Measurements from ENCODE around the gene TPCN1. TPM values are rescaled to one million over a fixed set of nuclear protein-coding genes. Genes with fewer than 3 reads are reported as not detected.

Gene TPCN1
- total RNA-seq, 2 donors from 2014 or later: 84.1 to 93.5 TPM

DNA sequence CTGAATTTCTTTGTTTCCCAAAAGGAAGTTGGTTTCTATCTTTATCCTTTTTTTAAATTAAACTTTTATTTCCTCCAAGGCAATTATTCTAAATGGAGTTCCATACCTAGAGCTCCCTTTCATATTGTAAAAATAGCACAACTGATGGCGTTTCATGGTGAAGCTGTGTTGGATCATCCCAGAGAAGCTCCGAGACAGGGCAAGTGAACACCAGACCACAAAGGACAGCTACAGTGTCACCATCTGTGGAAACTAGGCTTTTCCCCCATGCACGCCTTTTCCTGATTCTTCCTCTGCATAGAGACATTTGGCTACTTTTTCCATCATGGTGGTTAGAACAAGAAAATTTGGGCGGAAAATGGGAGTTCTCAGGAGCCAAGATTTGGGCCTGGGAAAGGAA is 12.7 kb downstream of the TPCN1 start:
- TF ChIP-seq, protein P1, sequence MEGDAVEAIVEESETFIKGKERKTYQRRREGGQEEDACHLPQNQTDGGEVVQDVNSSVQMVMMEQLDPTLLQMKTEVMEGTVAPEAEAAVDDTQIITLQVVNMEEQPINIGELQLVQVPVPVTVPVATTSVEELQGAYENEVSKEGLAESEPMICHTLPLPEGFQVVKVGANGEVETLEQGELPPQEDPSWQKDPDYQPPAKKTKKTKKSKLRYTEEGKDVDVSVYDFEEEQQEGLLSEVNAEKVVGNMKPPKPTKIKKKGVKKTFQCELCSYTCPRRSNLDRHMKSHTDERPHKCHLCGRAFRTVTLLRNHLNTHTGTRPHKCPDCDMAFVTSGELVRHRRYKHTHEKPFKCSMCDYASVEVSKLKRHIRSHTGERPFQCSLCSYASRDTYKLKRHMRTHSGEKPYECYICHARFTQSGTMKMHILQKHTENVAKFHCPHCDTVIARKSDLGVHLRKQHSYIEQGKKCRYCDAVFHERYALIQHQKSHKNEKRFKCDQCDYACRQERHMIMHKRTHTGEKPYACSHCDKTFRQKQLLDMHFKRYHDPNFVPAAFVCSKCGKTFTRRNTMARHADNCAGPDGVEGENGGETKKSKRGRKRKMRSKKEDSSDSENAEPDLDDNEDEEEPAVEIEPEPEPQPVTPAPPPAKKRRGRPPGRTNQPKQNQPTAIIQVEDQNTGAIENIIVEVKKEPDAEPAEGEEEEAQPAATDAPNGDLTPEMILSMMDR (IDR thresholded peaks at IDR 0.05): no peak
- DNase-seq (ENCODE audit: low spot score): no peak

DNA sequence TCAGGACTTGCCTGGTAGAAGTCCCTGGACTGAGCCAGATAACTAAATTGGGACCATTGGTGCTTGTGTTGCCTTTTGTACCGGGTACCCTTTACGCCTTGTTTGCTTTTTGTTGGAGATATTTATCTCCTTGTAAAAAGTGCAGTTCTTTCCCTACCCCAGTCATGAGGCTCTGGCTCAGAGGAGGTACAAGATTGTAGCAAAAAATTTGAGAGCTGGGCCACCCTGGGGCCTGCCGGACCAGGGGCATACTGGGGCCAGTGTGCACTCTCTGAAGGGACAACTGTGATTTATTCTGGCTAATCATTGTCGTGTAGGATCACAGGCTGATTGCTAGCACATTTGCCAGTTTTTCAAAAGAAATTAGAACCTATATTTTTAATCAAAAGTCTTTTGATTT is 13.2 kb downstream of the TPCN1 start:
- Histone ChIP-seq H3K9me3 (no peaks in the 10 kb centered on the region), H3K4me3 (no peak overlapping the region), H3K27me3 (replicated peaks; ENCODE audit: insufficient read depth) (no peaks in the 10 kb centered on the region), H3K36me3 (peaks cover 17% of the 10 kb centered on the region), H3K4me1 (ENCODE audit: control insufficient read depth in 1 of 2, low read depth in 2 of 2) (peaks cover 69 to 90% of the 10 kb centered on the region in 2 donors), H3K27ac (peak overlapping the region; percentile 83 to 85)
- DNase-seq (ENCODE audit: low spot score): no peak
- ATAC-seq (ENCODE audit: insufficient number of reproducible peaks, low FRiP score, low read depth): no peak
- TF ChIP-seq, protein P1 (IDR thresholded peaks at IDR 0.05): no peak

More for the DNA sequence above, 12.7 kb downstream of the TPCN1 start:
- H3K27me3 ChIP-seq (replicated peaks; ENCODE audit: insufficient read depth): no peaks in the 10 kb centered on the region
- peaks cover 68 to 90% of the 10 kb centered on the region in 2 donors for H3K4me1 ChIP-seq (ENCODE audit: control insufficient read depth in 1 of 2, low read depth in 2 of 2)
- ATAC-seq (ENCODE audit: insufficient number of reproducible peaks, low FRiP score, low read depth): no peak
- no peak overlapping the region for H3K4me3 ChIP-seq
- H3K9me3 ChIP-seq: no peaks in the 10 kb centered on the region
- H3K36me3 ChIP-seq: peaks cover 17% of the 10 kb centered on the region
- H3K27ac ChIP-seq: peak overlapping the region; percentile 85 to 89

DNA sequence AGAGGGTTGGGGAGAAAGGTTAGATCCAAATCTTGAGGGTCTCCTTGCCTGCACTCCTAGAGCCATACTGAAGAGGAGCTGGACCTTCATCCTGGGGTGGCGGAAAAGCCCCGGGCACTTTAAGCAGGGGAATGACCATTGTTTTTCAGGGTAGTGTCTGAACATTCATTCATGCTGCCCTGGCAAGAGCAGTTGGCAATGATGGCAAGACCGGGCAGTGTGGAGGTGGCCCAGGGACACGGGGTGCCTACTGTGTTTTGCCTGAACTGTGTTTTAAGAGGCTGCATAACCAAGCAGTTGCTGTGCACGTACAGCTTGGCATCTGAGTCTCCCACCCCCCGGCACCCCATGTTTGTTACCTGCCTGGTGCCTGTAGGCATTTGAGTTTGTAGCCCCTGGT is 14.7 kb downstream of the TPCN1 start:
- ATAC-seq (ENCODE audit: insufficient number of reproducible peaks, low FRiP score, low read depth) (no peak), DNase-seq (ENCODE audit: low spot score) (no peak)
- peak overlapping the region; percentile 83 to 85 for H3K27ac ChIP-seq
- TF ChIP-seq, protein P1 (IDR thresholded peaks at IDR 0.05): no peak
- H3K4me3 ChIP-seq: no peak overlapping the region
- peaks cover 5% of the 10 kb centered on the region for H3K36me3 ChIP-seq
- H3K27me3 ChIP-seq (replicated peaks; ENCODE audit: insufficient read depth): no peaks in the 10 kb centered on the region
- H3K4me1 ChIP-seq (ENCODE audit: control insufficient read depth in 1 of 2, low read depth in 2 of 2): peaks cover 64 to 94% of the 10 kb centered on the region in 2 donors
- H3K9me3 ChIP-seq: no peaks in the 10 kb centered on the region

DNA sequence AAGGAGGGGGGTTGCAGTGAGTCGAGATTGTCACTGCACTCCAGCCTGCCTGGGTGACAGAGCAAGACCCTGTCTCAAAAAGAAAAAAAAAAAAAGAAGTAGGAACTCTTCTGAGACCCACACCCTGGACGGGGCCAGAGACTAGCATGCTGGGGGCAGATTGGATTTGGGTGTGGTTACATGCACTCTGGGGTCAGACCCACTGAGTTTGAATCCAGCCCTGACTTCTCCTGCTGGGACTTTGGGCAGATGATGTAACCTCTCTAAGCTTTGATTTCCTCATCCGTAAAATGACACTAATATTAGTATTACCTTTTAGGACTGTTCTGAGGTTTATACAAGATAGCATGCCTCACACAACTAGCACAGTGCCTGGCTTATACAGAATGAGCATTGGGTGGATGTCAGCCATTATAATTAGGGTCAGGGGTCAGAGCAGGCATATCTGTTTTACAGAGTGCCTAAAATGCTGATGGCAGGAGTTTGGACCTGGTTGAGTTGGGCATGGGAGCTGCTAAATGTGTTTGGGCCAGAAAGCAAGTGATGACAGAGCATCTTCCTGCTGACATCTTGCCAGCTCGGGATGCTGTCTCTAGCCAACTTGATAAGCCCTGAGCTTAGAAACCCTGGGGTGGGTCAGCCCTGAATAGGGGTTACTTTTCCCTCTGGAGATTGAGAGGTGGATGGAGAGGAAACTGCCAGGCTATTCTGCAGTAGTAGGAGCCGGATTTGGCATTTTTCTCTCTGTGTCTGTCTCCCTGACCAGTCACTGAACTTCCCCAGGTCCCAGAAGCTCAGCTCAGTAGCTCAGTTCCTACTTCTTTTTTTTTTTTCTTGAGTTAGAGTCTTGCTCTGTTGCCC is 15.5 kb downstream of the TPCN1 start:
- Histone ChIP-seq H3K27ac (peak overlapping the region; percentile 83 to 85), H3K9me3 (no peaks in the 10 kb centered on the region), H3K4me3 (no peak overlapping the region), H3K4me1 (ENCODE audit: control insufficient read depth in 1 of 2, low read depth in 2 of 2) (peaks cover 63 to 94% of the 10 kb centered on the region in 2 donors), H3K36me3 (no peaks in the 10 kb centered on the region), H3K27me3 (replicated peaks; ENCODE audit: insufficient read depth) (no peaks in the 10 kb centered on the region)
- ATAC-seq (ENCODE audit: insufficient number of reproducible peaks, low FRiP score, low read depth) (no peak), DNase-seq (ENCODE audit: low spot score) (no peak)
- TF ChIP-seq, protein P1 (IDR thresholded peaks at IDR 0.05): no peak

DNA sequence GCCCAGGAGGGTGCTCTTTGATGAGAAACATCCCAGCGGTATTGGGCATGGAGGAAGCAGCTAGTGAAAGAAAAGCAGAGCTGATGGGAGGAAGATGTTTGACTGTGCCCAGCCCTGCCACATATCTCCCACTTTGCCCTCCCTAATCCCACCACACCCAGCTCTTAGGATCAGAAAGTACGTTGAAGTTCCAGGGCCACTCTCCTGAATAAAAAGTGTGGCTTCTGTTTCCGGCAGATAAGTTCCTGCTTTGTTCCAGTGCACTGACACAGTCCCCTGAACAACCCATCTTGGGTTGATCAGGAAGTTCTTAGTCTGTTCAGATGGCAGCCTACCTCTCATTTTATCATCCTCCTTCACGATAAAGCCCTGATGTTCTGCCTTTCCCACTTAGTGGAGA is 16.5 kb downstream of the TPCN1 start:
- DNase-seq (ENCODE audit: low spot score) (no peak), ATAC-seq (ENCODE audit: insufficient number of reproducible peaks, low FRiP score, low read depth) (no peak)
- H3K27ac ChIP-seq: peak overlapping the region; percentile 83 to 85
- no peaks in the 10 kb centered on the region for H3K27me3 ChIP-seq (replicated peaks; ENCODE audit: insufficient read depth)
- TF ChIP-seq, protein P1 (IDR thresholded peaks at IDR 0.05): no peak
- H3K4me3 ChIP-seq: no peak overlapping the region
- H3K36me3 ChIP-seq: no peaks in the 10 kb centered on the region
- no peaks in the 10 kb centered on the region for H3K9me3 ChIP-seq
- peaks cover 61 to 94% of the 10 kb centered on the region in 2 donors for H3K4me1 ChIP-seq (ENCODE audit: control insufficient read depth in 1 of 2, low read depth in 2 of 2)
